ENCODE results near the gene SDK2.

SDK2 gene

DNA sequence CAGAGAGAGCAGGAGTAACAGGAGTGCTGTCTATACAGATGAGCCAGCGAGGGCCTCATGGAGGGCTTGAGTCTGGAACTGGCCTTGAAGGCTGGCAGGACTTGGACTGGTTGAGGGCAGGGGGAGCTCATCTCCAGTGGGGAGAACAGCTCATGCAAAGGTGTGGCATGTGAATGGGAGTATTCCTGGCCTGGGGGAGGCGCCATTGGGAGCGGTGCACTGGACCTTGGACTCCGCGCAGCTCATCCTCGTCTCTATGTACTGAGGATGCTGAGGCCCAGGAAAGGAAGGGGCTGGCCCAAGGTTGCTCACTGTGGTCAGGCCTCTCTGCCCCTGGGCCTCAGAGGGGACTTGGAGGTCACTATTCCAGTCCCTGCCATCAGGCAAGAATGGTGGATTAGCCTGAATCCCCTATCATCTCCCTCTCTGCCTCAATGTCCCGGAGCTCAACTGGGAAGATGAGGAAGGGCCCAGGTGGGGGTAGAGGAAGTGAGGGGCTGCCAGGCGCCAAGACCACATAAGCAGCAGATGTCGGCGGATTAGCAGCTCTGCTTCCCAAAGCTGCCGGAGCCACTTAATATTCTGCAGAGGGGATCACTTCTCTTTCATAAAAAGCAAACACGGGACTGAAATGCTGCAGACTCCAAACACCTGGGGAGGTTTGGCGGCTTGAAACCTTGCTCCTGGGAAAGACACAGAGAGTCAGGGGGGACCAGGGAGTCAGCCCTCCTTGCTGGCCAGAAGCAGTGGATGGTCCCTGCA, 88.9 kb downstream of the SDK2 start:
- no peak for DNase-seq (ENCODE audit: low spot score)

DNA sequence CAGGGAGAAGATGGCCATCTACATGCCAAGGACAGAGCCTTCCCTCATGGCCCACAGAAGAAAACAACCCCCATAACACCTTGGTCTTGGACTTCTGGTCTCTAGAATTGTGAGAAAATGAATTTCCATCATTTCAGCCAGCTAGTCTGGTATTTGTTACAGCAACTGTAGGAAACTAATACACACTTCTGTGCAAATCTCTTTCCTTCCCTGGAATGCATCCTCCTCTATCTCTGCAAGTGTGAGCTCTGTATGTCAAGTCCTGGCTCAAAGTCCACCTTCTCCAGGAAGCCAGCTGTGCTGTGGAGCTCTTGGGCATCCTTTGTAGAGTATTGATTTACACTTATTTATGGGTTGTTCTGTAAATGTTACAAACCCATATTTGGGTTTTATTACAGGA, 89.7 kb downstream of the SDK2 start:
- no peak for DNase-seq (ENCODE audit: low spot score)

DNA sequence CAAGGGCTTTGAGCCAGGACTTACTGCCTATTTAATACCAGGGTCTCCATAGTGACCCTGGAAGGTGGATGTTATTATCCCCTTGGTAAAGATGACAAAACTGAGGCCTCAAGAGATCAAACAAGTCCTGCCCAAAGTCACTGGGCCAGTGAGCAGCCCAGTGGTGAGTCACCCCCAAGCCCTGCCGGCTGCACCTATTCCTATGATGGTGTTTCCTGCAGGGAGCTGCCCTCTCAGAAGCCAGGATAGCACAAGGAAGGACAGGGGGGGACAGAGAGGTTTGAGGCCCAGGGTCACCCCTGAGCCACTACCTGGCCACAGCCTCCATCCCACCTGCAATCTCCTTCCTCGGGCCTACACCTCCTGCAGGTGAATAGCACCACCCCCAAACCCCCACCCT, 90.9 kb downstream of the SDK2 start:
- no peak for DNase-seq (ENCODE audit: low spot score)

GRCh38 chr17:73552300-73553048, 91.8 kb downstream of the SDK2 start:
- no peak for DNase-seq (ENCODE audit: low spot score)

DNA sequence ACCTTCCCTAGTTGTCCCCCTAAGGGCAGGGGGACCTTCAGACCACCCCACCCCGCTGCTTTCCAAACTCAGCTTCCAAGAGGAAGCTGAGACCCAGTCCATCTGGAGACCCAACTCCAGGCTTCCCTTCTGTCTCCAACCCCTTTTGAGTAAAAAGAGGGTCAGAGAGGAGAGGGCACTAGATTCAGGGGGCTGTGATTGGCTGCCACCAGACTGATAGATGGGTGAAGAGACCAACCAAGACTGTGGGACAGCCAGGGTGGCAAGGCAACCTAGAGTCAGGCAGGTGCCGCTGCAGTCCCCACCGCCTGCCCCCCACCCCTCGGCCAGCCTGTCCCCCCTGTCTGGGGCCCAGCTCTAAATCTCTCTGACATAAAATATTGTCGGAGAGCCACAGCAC, 92.5 kb downstream of the SDK2 start:
- DNase-seq (ENCODE audit: low spot score) = no peak

DNA sequence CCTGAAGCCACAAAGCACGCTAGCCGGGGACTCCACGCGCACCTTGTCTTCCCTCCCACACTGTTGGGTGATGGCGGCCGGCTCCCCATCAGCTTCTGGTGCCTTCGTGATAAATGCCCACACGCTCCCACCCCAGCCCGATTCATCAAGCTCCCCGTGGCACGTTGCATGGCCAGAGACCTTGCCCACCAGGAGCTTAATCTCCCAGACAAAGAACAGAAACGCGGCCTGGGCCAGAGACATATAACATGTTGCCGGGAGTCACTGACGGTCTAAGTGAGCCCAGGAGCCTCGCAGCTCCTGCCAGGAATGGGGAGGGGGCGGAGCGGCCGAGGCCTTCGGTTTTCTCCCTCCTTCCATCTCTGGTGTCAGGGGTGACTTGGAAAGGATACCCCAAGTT, 93.1 kb downstream of the SDK2 start:
- DNase-seq (ENCODE audit: low spot score) = no peak

- DNase-seq (ENCODE audit: low spot score) = no peak
Observed at GRCh38 chr17:73550556-73550955, 93.7 kb downstream of the SDK2 start.

DNA sequence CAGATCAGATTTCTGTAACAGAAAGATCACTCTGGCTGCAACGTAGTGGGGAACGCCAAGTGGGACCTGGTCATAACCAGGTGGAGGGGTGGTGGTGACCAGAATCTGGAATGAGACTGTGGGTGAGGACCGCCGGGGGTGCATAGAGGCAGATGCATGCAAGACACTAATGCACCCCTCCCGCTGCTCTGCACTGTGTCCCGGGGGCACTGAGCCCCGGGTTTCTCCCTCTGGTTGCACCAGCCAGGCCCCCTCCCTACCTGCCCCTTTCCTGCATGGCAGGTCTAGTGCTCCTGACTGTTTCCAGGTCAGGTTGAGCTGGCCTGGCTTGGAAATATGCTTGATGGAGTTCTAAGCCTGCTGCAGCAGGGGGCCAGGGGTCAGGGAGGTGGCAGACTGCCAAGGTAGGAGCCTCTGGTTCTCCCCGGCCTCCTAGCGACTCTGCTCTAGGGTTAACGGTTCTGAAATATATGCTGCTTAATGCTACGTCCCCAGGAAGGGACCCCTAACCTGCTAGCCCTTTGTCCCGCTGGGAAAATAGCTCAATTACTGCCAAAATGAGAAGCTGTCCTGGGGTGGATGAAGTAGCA, 94.3 kb downstream of the SDK2 start:
- DNase-seq (ENCODE audit: low spot score) = no peak

DNA sequence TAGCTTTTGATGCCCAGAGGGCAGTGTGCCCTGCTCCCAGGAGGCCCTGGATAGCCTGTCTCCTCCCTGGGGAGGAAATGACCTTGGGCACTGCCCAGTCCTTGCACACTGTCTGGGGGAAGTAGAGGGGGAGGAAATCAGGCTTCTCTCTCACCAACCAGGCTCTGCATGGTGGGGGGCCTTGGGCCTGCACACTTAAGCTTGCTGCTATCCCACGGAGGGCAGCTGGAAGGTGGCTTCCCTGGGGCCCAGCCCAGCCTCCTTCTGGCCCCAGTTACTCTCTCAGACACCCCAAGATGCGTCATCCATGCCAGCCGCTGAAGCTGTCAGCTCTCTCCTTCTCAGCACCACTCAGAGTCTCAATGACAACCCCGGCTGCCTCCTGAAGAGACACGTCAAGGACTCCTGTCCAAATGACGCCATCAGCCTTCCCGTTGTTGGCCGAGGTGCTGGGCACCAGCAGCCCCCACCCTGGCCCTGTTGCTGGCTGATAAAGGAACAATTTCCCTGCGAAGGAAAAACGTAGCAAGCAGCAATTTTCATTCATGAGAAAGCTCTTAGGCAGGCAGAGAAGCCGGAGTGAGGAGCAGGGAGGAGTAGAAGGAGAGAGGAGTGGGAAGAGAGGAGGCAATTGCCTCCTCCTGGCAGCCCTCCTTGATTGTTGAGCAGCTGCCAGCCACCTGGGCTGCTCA, 95.5 kb downstream of the SDK2 start:
- DNase-seq (ENCODE audit: low spot score) = no peak

GRCh38 chr17:73547790-73548189, 96.5 kb downstream of the SDK2 start:
- no peak for DNase-seq (ENCODE audit: low spot score)

- DNase-seq (ENCODE audit: low spot score) = no peak
Observed at GRCh38 chr17:73546770-73547536, 97.3 kb downstream of the SDK2 start.

GRCh38 chr17:73546114-73546513, 98.1 kb downstream of the SDK2 start:
- DNase-seq (ENCODE audit: low spot score) = no peak

GRCh38 chr17:73545109-73546032, 98.9 kb downstream of the SDK2 start:
- no peak for DNase-seq (ENCODE audit: low spot score)

GRCh38 chr17:73544333-73544732, 99.9 kb downstream of the SDK2 start:
- DNase-seq (ENCODE audit: low spot score) = no peak

DNA sequence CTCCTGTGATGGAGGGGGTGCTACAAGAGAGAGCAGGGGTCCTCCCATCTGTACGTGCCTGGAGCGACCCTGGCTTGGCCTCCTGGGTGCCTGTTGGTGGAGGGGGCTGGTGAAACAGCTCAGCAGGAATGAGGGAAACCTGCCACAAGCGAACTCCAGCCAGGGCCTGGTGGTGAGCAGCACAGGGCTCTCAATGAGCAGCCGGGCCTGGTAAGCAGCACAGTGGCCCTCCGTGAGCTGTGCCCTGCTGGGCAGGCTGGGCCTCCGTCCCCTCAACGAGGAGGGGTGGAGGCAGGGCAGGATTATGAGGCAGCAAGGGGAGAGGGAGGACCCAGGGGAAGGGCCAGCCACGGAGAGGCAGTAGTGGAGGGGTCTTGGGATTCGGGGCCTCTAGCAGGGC, 101.9 kb downstream of the SDK2 start:
- no peak for DNase-seq (ENCODE audit: low spot score)

GRCh38 chr17:73541561-73541981, 102.7 kb downstream of the SDK2 start:
- no peak for DNase-seq (ENCODE audit: low spot score)

DNA sequence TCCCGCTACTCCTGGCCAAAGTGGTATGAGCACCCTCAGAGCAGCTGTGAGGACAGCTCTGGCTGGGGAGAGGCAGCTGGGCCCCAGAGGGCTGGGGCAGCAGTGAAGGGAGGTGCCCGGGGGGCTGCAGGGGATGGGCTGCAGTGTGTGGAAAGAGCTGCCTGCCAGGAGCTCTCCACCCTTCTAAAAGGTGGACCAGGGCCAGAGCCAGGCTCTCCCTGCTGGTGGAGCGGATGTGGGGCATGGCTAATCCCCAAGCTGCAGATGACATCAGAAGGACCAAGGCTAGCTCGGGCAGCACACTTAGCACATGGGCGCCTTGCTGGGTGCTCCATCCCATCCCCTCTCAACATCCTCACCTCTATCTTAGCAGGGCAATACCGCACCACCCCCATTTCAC, 103.1 kb downstream of the SDK2 start:
- DNase-seq (ENCODE audit: low spot score) = no peak

- DNase-seq (ENCODE audit: low spot score) = no peak
Observed at GRCh38 chr17:73539166-73539565, 105.1 kb downstream of the SDK2 start.

DNA sequence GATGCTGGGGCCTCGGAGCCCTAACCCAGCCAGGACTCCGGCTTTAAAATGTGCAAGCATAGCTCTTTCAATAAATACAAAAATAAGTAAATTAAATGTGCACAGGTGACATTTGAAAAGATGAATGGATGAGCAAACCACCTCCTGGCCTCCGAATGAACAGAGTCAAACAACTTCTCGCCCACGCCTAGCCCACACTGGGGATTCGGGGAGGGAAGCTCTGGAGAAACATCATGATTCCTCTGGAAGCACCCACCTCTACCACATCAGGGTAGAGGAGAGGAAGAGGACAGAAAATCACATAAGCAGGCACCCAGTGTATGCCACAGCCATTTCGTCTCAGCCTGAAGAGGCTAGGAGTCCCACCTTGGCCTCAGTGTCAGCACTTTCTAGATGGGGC, 105.8 kb downstream of the SDK2 start:
- DNase-seq (ENCODE audit: low spot score) = no peak

- DNase-seq (ENCODE audit: low spot score) = no peak
Observed at GRCh38 chr17:73536700-73537605, 107.3 kb downstream of the SDK2 start.

All from AG08396 (cell line).